HepG2 (cell line): ENCODE data around the gene BRIP1. TPM values are rescaled to one million over a fixed set of nuclear protein-coding genes. Genes with fewer than 3 reads are reported as not detected.

Experiments used
- ATAD3A ChIP-seq: sonication (generic); formaldehyde crosslinking; IDR thresholded peaks from 2 replicates; pipeline ENCODE4 v1.4.0; 2020; ENCODE audit warnings: missing genetic modification reagents
- ATF3 ChIP-seq: sonication (generic); formaldehyde crosslinking; IDR thresholded peaks from 2 replicates; pipeline ENCODE4 v1.4.0; 2020; ENCODE audit warnings: missing genetic modification reagents
- CBFB ChIP-seq: sonication (generic); formaldehyde crosslinking; IDR thresholded peaks from 2 replicates; pipeline ENCODE4 v1.4.0; 2020; ENCODE audit warnings: missing genetic modification reagents
- CREB1 ChIP-seq, 2 experiments: fragments of 450-650 bp in 1 of 2; IDR thresholded peaks; 2 replicates each; pipeline ENCODE4 v1.6.1; 2016 to 2017; ENCODE audit warnings: control low read depth in 1 of 2, mild to moderate bottlenecking in 1 of 2, missing compliant biosample characterization in 1 of 2, missing genetic modification characterization in 1 of 2
- E2F5 ChIP-seq: sonication (generic); formaldehyde crosslinking; conservative IDR thresholded peaks from 2 replicates; pipeline ENCODE4 v1.4.0; 2020; ENCODE audit warnings: missing genetic modification reagents
- FOXO4 ChIP-seq: sonication (generic); formaldehyde crosslinking; conservative IDR thresholded peaks from 2 replicates; pipeline ENCODE4 v1.8.1; 2023; ENCODE audit warnings: missing genetic modification reagents
- HINFP ChIP-seq: sonication (generic); formaldehyde crosslinking; IDR thresholded peaks from 2 replicates; pipeline ENCODE4 v1.4.0; 2020; ENCODE audit warnings: low read depth, mild to moderate bottlenecking, missing genetic modification reagents
- NFRKB ChIP-seq: fragments of 450-650 bp; IDR thresholded peaks from 2 replicates; pipeline ENCODE4 v1.6.1; 2017
- NR3C1 ChIP-seq: sonication (generic); formaldehyde crosslinking; IDR thresholded peaks from 2 replicates; pipeline ENCODE4 v1.4.0; 2020; ENCODE audit warnings: missing genetic modification reagents
- TCF12 ChIP-seq, 2 experiments: fragments of 450-650 bp in 1 of 2; sonication (generic) in 1 of 2; formaldehyde crosslinking in 1 of 2; IDR thresholded peaks; 2 replicates each; pipeline versions ENCODE4 v1.6.1 to v1.8.0; 2017 to 2022; ENCODE audit warnings: antibody characterized with exemption in 1 of 2, mild to moderate bottlenecking in 1 of 2, missing genetic modification reagents in 1 of 2, moderate library complexity in 1 of 2
- TERF1 ChIP-seq: sonication (generic); formaldehyde crosslinking; IDR thresholded peaks from 2 replicates; pipeline ENCODE4 v1.8.0; 2022; ENCODE audit warnings: mild to moderate bottlenecking, missing genetic modification reagents, moderate library complexity
- ZBTB38 ChIP-seq: sonication (generic); formaldehyde crosslinking; IDR thresholded peaks from 2 replicates; pipeline ENCODE4 v1.5.1; 2020; ENCODE audit warnings: mild to moderate bottlenecking, missing genetic modification reagents
- ZEB1 ChIP-seq: IDR thresholded peaks from 2 replicates; pipeline ENCODE4 v1.6.1; 2012; ENCODE audit warnings: mild to moderate bottlenecking, low read depth, inconsistent platforms; ENCODE audit not compliant: insufficient replicate concordance
- ZNF354B ChIP-seq: sonication (generic); formaldehyde crosslinking; IDR thresholded peaks from 2 replicates; pipeline ENCODE4 v1.8.0; 2022; ENCODE audit warnings: mild to moderate bottlenecking, missing genetic modification reagents
- ZNF724P ChIP-seq: sonication (generic); formaldehyde crosslinking; IDR thresholded peaks from 2 replicates; pipeline ENCODE4 v1.8.0; 2022; ENCODE audit warnings: missing genetic modification reagents, borderline replicate concordance
- polyA plus RNA-seq, 8 experiments: library from polyadenylated mRNA; depleted of rRNA in 3 of 8; stranded (reverse) in 7 of 8; unstranded in 1 of 8; fragments of >200 nt; fragmentation: Illumina TruSeq in 4 of 8; extraction: Trizol in 4 of 8; gene quantifications; 2 replicates each; pipeline versions ENCODE4 v1.2.1 to v1.2.3, GENCODE V29; 2011 to 2016; ENCODE audit warnings: low read depth in 4 of 8, missing spikeins in 1 of 8, mixed read lengths in 1 of 8; ENCODE audit not compliant: insufficient read depth in 1 of 8
- total RNA-seq, 5 experiments: library from RNA; depleted of rRNA; stranded (reverse); fragments of >200 nt; fragmentation: Illumina TruSeq; extraction: Trizol; gene quantifications; 2 replicates each; pipeline ENCODE4 v1.2.3, GENCODE V29; 2016; ENCODE audit warnings: low read depth in 1 of 5

BRIP1 gene
- total and polyA plus RNA-seq, 2 of the 13 experiments (the other 11 are each of a cell fraction or from before 2014, with no cell fraction given) = 3.8 to 27.7 TPM

GRCh38 chr17:61863801-61864126, 436 bp upstream of the BRIP1 start (continued):
- no peak for TF ChIP-seq ZNF354B (CRISPR knock-in tag)
- TF ChIP-seq CBFB (CRISPR knock-in tag) = no peak
- TF ChIP-seq ATAD3A (CRISPR knock-in tag) = no peak
- TF ChIP-seq E2F5 (CRISPR knock-in tag) = no peak
- TF ChIP-seq ZNF724P = peak; percentile 11; the same call in 1 of the 2 replicates
- TF ChIP-seq CREB1 (IDR thresholded peaks at IDR 0.05) = no peak
- TF ChIP-seq CREB1 (CRISPR knock-in tag; IDR thresholded peaks at IDR 0.05) = peak; percentile 25; the same call in 1 of the 2 replicates
- TF ChIP-seq NFRKB = no peak
- TF ChIP-seq ZBTB38 (CRISPR knock-in tag) = no peak
- no peak for TF ChIP-seq HINFP (CRISPR knock-in tag)
- TF ChIP-seq TCF12 (IDR thresholded peaks at IDR 0.05) = no peak
- no peak for TF ChIP-seq TCF12 (CRISPR knock-in tag; IDR thresholded peaks at IDR 0.05)
- no peak for TF ChIP-seq NR3C1 (CRISPR knock-in tag)
- TF ChIP-seq FOXO4 (CRISPR knock-in tag) = no peak
- TF ChIP-seq ZEB1 = peak; percentile 5
- no peak for TF ChIP-seq TERF1 (CRISPR knock-in tag)
- no peak for TF ChIP-seq ATF3 (CRISPR knock-in tag)
